CD14-positive monocyte (primary cell): ENCODE data around the gene GIPC3. TPM values are rescaled to one million over a fixed set of nuclear protein-coding genes. Genes with fewer than 3 reads are reported as not detected.

Experiments used
- DNase-seq, 3 donors: peaks; one replicate each; pipeline ENCODE4 v3.0.0-alpha.2; 2011 to 2022
- H2AFZ ChIP-seq: 2 replicates; pipeline ENCODE4 v1.6.0; 2012; ENCODE audit warnings: mild to moderate bottlenecking, low read depth, low read length, inconsistent platforms; ENCODE audit not compliant: insufficient read depth, poor library complexity, severe bottlenecking
- H3K27ac ChIP-seq, 2 donors: 1 replicate in 1 of 2; 2 replicates in 1 of 2; pipeline ENCODE4 v1.5.1; 2012 to 2013; ENCODE audit warnings: low read length in 2 of 2, control low read depth in 1 of 2, inconsistent platforms in 1 of 2, low read depth in 1 of 2, mild to moderate bottlenecking in 1 of 2
- H3K27me3 ChIP-seq, 2 donors: one replicate each; pipeline versions ENCODE4 v1.6.0 to v1.6.1; 2011 to 2013; ENCODE audit warnings: low read length in 2 of 2; ENCODE audit not compliant: control insufficient read depth in 2 of 2, insufficient read depth in 2 of 2
- H3K36me3 ChIP-seq, 2 donors: replicated peaks in 1 of 2; 1 replicate in 1 of 2; 2 replicates in 1 of 2; pipeline versions ENCODE4 v1.5.1 to v1.6.1; 2012 to 2013; ENCODE audit warnings: low read length in 2 of 2, control low read depth in 1 of 2, inconsistent platforms in 1 of 2, mild to moderate bottlenecking in 1 of 2; ENCODE audit not compliant: insufficient read depth in 2 of 2, control insufficient read depth in 1 of 2
- H3K4me1 ChIP-seq, 2 donors: 1 replicate in 1 of 2; 2 replicates in 1 of 2; pipeline versions ENCODE4 v1.5.1 to v1.6.1; 2012 to 2013; ENCODE audit warnings: low read length in 2 of 2, control low read depth in 1 of 2, inconsistent platforms in 1 of 2, mild to moderate bottlenecking in 1 of 2, moderate library complexity in 1 of 2; ENCODE audit not compliant: insufficient read depth in 2 of 2, control insufficient read depth in 1 of 2
- H3K4me2 ChIP-seq: replicated peaks from 2 replicates; pipeline ENCODE3; 2012; ENCODE audit warnings: low read length, moderate library complexity, mild to moderate bottlenecking; ENCODE audit not compliant: poor library complexity, severe bottlenecking; ENCODE audit errors: extremely low read depth
- H3K4me3 ChIP-seq, 3 experiments: fragments of 200-600 bp in 1 of 3; sonication (generic) in 1 of 3; replicated peaks in 1 of 3; 1 replicate in 2 of 3; 2 replicates in 1 of 3; pipeline ENCODE4 v1.5.1; 2011 to 2013; ENCODE audit warnings: low read length in 3 of 3, mild to moderate bottlenecking in 3 of 3, control low read depth in 2 of 3, low read depth in 2 of 3, inconsistent platforms in 1 of 3, moderate library complexity in 1 of 3
- H3K79me2 ChIP-seq: 2 replicates; pipeline ENCODE4 v1.6.0; 2012; ENCODE audit warnings: mild to moderate bottlenecking, control low read depth, inconsistent platforms, low read length, moderate library complexity; ENCODE audit not compliant: insufficient read depth
- H3K9ac ChIP-seq: 2 replicates; pipeline ENCODE4 v1.6.0; 2017; ENCODE audit warnings: low read length, mild to moderate bottlenecking; ENCODE audit not compliant: insufficient read depth, poor library complexity, severe bottlenecking
- H3K9me3 ChIP-seq, 2 donors: replicated peaks in 1 of 2; 1 replicate in 1 of 2; 2 replicates in 1 of 2; pipeline versions ENCODE4 v1.5.1 to v1.6.1; 2012 to 2013; ENCODE audit warnings: low read length in 2 of 2, control low read depth in 1 of 2; ENCODE audit not compliant: control insufficient read depth in 1 of 2, insufficient read depth in 1 of 2
- H4K20me1 ChIP-seq: 2 replicates; pipeline ENCODE4 v1.6.0; 2012; ENCODE audit warnings: mild to moderate bottlenecking, low read length, control low read depth, moderate library complexity; ENCODE audit not compliant: insufficient read depth
- H3K27ac Mint-ChIP-seq, 7 donors: one replicate each; pipeline ENCODE4 v1.8.0; 2020; ENCODE audit warnings: mild to moderate bottlenecking in 7 of 7, mixed read lengths in 7 of 7, moderate library complexity in 6 of 7, inconsistent platforms in 2 of 7
- H3K27me3 Mint-ChIP-seq, 3 donors: one replicate each; pipeline ENCODE4 v1.8.0; 2021 to 2022; ENCODE audit warnings: low read depth in 3 of 3, mild to moderate bottlenecking in 3 of 3, mixed read lengths in 3 of 3, moderate library complexity in 3 of 3, inconsistent platforms in 1 of 3
- H3K36me3 Mint-ChIP-seq, 2 donors: one replicate each; pipeline ENCODE4 v1.8.0; 2020; ENCODE audit warnings: mixed read lengths in 2 of 2, inconsistent platforms in 1 of 2, mild to moderate bottlenecking in 1 of 2
- H3K4me1 Mint-ChIP-seq: one replicate; pipeline ENCODE4 v1.8.0; 2020; ENCODE audit warnings: mild to moderate bottlenecking, mixed read lengths
- H3K4me3 Mint-ChIP-seq, 2 donors: one replicate each; pipeline ENCODE4 v1.8.0; 2020; ENCODE audit warnings: mild to moderate bottlenecking in 2 of 2, mixed read lengths in 2 of 2, moderate library complexity in 1 of 2
- H3K9me3 Mint-ChIP-seq, 7 donors: one replicate each; pipeline ENCODE4 v1.8.0; 2020 to 2022; ENCODE audit warnings: mixed read lengths in 7 of 7, mild to moderate bottlenecking in 6 of 7, moderate library complexity in 6 of 7, inconsistent platforms in 2 of 7
- CTCF ChIP-seq: fragments of 200-600 bp; IDR thresholded peaks from one replicate; pipeline ENCODE4 v1.8.0; 2022; ENCODE audit warnings: antibody characterized with exemption, mild to moderate bottlenecking
- WGBS: methylation state at CpG from one replicate; pipeline ENCODE4 v1.1.5; 2013; ENCODE audit warnings: missing lambda C conversion rate; ENCODE audit not compliant: insufficient coverage; 5-methylcytosine and 5-hydroxymethylcytosine counted together
- intact Hi-C, 2 donors: fragments of 100-400 bp; cut with micrococcal nuclease; formaldehyde crosslinking; loops; one replicate each; pipeline versions ENCODE4 v1.15.0 to v1.15.1; 2023
- polyA plus RNA-seq, 3 donors: library from polyadenylated mRNA; depleted of rRNA in 1 of 3; unstranded in 2 of 3; stranded (reverse) in 1 of 3; fragments of 300-500 nt in 2 of 3; fragments of >200 nt in 1 of 3; fragmentation: Illumina TruSeq in 2 of 3; gene quantifications; 1 replicate in 2 of 3; 2 replicates in 1 of 3; pipeline ENCODE4 v1.2.3, GENCODE V29; 2012 to 2021

GIPC3 gene
- polyA plus RNA-seq, 3 donors: 0.03 TPM; not detected in 2

GRCh38 chr19:3539756-3540118 is 45.5 kb upstream of the GIPC3 start:
- Histone ChIP-seq H3K4me1 (peaks cover under 1 to 5% of the 10 kb centered on the region in 2 donors), H4K20me1 (peaks cover 67% of the 10 kb centered on the region), H3K27me3 (no peaks in the 10 kb centered on the region), H3K79me2 (no peaks in the 10 kb centered on the region), H3K27ac (no peak overlapping the region), H3K4me3 (no peak overlapping the region), H3K9ac (no peak overlapping the region), H3K4me2 (no peak overlapping the region), H2AFZ (no peak overlapping the region), H3K9me3 (no peaks in the 10 kb centered on the region), H3K36me3 (peaks cover 31 to 49% of the 10 kb centered on the region in 2 donors)
- Mint-ChIP-seq H3K27ac (peak overlapping the region in 3 of 7 donors; percentile 33 to 50 (median 40)), H3K36me3 (peaks cover 16 to 45% of the 10 kb centered on the region in 2 donors), H3K4me1 (peaks cover 13% of the 10 kb centered on the region), H3K27me3 (peaks cover 0 to 1% (median 0%) of the 10 kb centered on the region in 3 donors), H3K4me3 (no peak overlapping the region), H3K9me3 (peaks cover 0 to 5% (median 2%) of the 10 kb centered on the region in 7 donors)
- no CpG with 5 or more reads among the region's 1 CpG for WGBS
- TF ChIP-seq CTCF: no peak
- DNase-seq: no peak
- intact Hi-C loops: no loop called here

- Mint-ChIP-seq H3K27ac (no peak overlapping the region), H3K9me3 (peaks cover 0 to 5% (median 2%) of the 10 kb centered on the region in 7 donors), H3K27me3 (peaks cover 0 to 1% (median 0%) of the 10 kb centered on the region in 3 donors), H3K4me3 (no peak overlapping the region), H3K36me3 (peaks cover 22 to 48% of the 10 kb centered on the region in 2 donors), H3K4me1 (peaks cover 15% of the 10 kb centered on the region)
- H3K4me3 ChIP-seq: no peak overlapping the region
- 96% methylated on average over 41 of the region's 47 CpGs for WGBS
- H2AFZ ChIP-seq: no peak overlapping the region
- peaks cover 14% of the 10 kb centered on the region for H3K79me2 ChIP-seq
- no peak overlapping the region for H3K4me2 ChIP-seq
- H3K27ac ChIP-seq: peak overlapping the region in 1 of 2 donors; percentile 14
- H3K36me3 ChIP-seq: peaks cover 45 to 54% of the 10 kb centered on the region in 2 donors
- DNase-seq: no peak
- intact Hi-C loops: loop anchor here in 1 of 2 donors (2.0 kb wide), 1 partner anchor 15 kb away; no protein-coding TSS in a partner anchor
- peaks cover 14 to 21% of the 10 kb centered on the region in 2 donors for H3K4me1 ChIP-seq
- no peaks in the 10 kb centered on the region for H3K9me3 ChIP-seq
- no peak for TF ChIP-seq CTCF
- peaks cover 68% of the 10 kb centered on the region for H4K20me1 ChIP-seq
- no peaks in the 10 kb centered on the region for H3K27me3 ChIP-seq
- H3K9ac ChIP-seq: no peak overlapping the region
These were observed 41.9 kb upstream of the GIPC3 start for GRCh38 chr19:3543150-3544057.
